GM12874 (cell line): ENCODE data around the gene EIF4G3.

ENCODE experiments used
- CTCF ChIP-seq: IDR thresholded peaks from 2 replicates; pipeline ENCODE4 v1.5.1; 2011; ENCODE audit warnings: low read depth, mild to moderate bottlenecking, control low read depth, low read length, moderate library complexity; ENCODE audit not compliant: insufficient read depth

Gene EIF4G3

GRCh38 chr1:20787840-20788795 lies 388.6 kb downstream of the EIF4G3 start:
- no peak for TF ChIP-seq CTCF

- TF ChIP-seq CTCF, result no peak
Observed at GRCh38 chr1:20787029-20787839, 389.5 kb downstream of the EIF4G3 start, which contains the start of gene HP1BP3. HP1BP3 (minus strand) TSS chr1:20787307; CDS start chr1:20780440, 6,867 bp downstream.

GRCh38 chr1:20786253-20787028 lies 390.3 kb downstream of the EIF4G3 start:
- no peak for TF ChIP-seq CTCF

GRCh38 chr1:20785907-20786252 lies 390.8 kb downstream of the EIF4G3 start:
- no peak for TF ChIP-seq CTCF

GRCh38 chr1:20775700-20776099 lies 401.0 kb downstream of the EIF4G3 start:
- TF ChIP-seq CTCF, result no peak

- no peak for TF ChIP-seq CTCF
Observed at GRCh38 chr1:20771780-20772179, 404.9 kb downstream of the EIF4G3 start.
